ENCODE measurements around the gene KCTD2.

DNA sequence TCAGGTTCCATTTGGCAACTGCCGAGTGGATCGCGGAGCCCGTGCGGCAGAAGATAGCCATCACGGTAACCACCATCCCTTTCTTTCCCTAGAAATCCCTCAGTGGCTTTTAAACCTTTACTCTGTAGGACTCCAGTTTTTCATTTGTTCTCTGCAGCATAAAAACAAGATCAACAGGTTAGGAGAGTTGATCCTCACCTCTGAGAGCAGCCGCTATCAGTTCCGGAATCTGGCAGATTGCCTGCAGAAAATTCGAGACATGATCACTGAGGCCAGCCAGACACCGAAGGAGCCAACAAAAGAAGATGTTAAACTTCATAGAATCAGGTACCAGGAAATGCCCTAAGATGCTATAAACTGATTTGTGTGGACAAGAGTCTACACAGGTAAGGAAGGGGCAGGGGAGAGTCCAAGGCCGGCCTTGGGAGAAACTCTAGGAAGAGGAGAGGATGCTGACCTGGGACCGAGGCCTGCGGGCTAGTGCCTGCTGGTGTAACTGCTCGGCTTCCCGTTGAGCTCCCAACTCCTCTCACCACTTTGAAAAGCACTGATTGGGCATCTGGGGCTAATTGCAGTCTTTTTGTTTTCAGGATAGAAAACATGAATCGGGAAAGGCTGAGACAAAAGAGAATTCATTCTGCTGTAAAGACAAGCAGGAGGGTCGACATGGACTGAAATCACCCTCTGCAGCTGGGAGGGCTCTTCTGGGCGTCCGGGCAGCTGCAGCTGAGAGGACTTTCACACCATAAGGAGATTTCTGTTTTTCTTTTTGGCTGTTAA lies 26.5 kb upstream of the KCTD2 start:
- TF ChIP-seq, protein P1, sequence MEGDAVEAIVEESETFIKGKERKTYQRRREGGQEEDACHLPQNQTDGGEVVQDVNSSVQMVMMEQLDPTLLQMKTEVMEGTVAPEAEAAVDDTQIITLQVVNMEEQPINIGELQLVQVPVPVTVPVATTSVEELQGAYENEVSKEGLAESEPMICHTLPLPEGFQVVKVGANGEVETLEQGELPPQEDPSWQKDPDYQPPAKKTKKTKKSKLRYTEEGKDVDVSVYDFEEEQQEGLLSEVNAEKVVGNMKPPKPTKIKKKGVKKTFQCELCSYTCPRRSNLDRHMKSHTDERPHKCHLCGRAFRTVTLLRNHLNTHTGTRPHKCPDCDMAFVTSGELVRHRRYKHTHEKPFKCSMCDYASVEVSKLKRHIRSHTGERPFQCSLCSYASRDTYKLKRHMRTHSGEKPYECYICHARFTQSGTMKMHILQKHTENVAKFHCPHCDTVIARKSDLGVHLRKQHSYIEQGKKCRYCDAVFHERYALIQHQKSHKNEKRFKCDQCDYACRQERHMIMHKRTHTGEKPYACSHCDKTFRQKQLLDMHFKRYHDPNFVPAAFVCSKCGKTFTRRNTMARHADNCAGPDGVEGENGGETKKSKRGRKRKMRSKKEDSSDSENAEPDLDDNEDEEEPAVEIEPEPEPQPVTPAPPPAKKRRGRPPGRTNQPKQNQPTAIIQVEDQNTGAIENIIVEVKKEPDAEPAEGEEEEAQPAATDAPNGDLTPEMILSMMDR (IDR thresholded peaks at IDR 0.05; ENCODE audit: insufficient read depth, low read depth, low read length): no peak
- no peak for TF ChIP-seq EZH2 (IDR thresholded peaks at IDR 0.05; ENCODE audit: insufficient read depth, low read length)
